ENCODE data around the gene RRAGD.

The RRAGD gene, protein sequence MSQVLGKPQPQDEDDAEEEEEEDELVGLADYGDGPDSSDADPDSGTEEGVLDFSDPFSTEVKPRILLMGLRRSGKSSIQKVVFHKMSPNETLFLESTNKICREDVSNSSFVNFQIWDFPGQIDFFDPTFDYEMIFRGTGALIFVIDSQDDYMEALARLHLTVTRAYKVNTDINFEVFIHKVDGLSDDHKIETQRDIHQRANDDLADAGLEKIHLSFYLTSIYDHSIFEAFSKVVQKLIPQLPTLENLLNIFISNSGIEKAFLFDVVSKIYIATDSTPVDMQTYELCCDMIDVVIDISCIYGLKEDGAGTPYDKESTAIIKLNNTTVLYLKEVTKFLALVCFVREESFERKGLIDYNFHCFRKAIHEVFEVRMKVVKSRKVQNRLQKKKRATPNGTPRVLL

DNA sequence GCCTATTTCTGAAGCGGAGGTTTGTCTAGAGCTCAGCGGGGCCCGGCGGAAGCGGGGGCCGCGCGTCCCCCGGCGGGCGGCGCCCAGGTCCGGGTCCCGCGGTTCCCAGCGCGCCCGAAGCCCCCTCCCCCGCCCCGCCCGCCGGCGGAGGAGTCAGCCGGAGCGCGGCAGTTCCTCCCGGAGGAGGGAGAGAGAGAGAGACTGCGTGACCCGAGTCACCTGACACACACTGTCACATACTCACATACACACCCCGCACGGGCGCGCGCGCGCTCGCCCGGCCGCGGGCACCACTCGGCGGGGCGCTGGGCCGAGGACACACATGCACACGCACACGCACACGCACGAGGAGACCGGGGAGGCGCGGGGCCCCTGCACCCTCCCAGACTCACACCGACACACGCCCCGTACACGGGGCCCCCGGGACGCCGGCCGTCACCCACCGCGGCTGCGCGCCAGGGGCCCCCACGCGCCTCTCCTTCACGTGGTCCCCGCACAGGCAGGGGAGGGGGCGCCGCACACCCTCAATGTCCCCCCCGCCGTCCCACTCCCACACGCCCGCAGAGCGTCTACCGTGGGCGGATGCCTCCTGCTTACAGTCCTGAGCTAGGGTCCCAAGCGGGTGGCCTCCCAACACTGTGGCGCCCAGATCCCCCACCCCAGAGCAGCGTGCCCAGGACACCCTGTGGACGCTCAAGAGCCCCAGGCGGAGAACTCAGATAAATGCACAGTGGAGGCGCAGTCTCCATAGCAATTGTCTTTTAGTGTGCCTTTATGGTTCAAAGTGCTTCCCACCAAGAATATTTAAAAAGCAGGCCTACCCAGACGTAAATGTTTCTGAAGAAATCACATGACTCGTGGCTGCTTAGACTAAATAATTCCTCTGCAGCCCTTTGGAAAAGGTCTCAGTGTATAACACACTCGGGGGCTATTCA lies at the start of gene RRAGD:
TSS of gene RRAGD (minus strand) at position 203 of the 935 bp plus-strand sequence. CDS start 280 bp downstream, outside the sequence.
- peak; percentile 79 for DNase-seq

DNA sequence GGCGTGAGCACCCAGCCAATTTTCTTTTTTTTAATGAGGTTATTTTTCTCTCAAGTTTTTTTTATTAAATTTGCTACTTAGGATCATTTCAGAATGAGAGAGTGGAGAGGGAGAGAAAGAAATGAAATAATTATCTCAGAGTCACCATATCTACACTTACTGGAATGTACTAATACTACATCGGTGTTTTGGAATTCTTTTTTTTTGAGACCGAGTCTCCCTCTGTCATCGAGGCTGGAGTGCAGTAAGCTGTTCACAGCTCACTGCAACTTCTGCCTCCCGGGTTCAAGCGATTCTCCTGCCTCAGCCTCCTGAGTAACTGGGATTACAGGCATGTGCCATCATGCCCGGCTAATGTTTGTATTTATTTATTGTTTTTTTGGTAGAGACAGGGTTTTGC lies 48.6 kb upstream of the RRAGD start:
- no peak for DNase-seq

DNA sequence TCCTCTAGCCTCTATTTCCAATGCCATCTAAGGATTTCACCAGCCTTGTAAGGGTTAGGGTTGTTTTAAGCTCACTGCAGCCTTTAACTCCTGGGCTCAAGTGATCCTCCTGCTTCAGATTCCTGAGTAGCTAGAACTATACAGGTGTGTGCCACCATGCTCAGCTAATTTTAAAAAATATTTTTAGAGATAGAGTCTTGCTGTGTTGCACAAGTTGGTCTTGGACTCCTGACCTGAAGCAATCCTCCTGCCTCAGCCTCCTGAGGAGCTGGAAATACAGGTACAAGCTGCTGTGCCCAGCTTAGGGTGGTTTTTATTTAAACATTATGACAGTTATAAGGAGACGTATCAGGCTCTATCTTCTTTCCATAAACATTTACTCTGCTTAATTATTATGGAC lies 47.4 kb upstream of the RRAGD start:
- DNase-seq: no peak

DNA sequence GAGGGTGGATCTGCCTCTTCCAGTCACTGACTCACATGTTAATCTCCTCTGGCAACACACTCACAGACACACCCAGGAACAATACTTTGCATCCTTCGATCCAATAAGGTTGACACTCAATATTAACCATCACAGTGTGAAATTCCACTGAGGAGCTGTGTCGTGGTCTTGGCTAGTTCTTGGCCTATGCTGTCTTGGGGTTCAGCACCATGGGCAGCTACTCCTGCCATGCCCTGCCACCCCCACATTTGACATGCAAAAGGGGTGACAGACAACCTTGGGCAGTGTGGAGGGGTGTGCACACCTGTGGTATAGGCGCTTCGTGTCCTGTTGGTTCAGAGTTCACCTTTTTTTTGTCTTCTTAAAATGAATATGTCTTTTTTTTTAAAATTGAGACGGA lies 46.6 kb upstream of the RRAGD start:
- DNase-seq: no peak

DNA sequence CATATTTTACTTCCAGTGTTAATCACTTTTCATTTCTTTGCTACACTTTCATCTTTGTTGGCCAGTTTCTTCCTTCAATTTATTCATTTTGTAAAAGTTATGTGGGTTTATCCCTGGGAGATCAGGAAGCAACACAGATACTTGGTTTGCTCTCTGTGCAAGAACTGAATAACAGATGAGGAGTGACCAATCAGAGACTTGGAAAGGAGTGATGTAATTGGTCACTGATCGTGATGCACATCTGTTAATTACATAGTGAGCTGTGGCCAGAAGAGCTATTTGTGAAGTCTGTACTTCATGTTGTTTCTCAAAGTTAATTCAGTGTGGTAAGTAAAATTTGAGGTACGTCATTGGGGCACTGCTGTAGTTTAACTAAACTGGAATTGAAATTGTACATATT lies 42.2 kb upstream of the RRAGD start:
- no peak for DNase-seq

DNA sequence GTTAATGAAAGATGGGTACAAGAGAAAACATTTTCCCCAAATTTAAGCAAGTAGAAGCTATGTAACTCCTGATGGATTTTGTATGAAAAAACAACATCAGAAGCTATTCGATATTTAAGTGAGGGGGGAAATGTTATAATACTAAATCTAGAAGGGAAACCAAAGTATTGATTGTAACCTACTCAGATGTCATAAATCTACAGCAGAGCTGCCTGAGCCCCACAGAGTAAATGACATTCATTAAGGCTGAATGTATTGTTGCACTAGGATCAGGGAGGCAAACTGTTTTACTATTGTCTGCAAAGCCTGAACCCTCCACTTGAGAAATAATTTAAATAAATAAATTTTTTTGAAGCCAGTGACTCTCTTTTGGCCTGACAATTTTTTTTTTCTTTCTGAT lies 40.2 kb upstream of the RRAGD start:
- no peak for DNase-seq

DNA sequence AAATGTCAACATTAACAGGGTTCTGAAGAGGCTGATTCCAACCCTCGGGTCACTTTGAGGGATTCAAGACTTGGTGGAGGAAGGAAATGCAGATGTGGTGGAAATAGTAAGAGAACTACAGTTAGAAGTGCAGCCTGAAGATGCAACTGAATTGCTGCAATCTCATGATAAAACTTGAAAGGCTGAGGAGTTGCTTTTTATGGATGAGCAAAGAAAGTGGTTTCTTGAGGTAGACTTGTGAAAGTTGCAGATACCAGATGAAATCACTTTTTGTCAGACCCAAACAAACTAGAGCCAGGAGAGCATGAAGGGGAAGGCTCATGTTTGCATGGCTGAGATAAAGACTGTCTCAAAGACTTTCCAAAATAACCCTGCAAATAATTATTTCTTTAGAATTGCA lies 37.1 kb upstream of the RRAGD start:
- no peak for DNase-seq

DNA sequence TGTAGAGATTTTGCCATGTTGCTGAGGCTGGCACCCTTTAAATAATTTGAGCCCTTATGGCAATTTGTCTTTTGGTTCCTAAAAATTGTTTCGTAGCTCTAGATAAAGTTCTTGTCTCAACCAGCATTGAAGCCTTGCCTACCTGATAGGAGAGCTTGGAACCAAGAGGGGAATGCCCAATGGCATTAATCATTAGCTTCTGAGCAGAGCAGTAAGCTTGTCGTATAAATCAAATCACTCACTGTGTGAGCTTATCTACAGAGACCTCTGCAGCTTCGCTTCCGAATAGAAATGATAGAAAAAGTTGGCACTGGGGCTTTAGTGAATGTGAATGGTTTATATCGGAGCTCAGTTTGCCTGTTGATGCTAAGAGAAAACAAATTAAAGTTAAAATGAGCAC lies 31.6 kb upstream of the RRAGD start:
- DNase-seq: no peak

DNA sequence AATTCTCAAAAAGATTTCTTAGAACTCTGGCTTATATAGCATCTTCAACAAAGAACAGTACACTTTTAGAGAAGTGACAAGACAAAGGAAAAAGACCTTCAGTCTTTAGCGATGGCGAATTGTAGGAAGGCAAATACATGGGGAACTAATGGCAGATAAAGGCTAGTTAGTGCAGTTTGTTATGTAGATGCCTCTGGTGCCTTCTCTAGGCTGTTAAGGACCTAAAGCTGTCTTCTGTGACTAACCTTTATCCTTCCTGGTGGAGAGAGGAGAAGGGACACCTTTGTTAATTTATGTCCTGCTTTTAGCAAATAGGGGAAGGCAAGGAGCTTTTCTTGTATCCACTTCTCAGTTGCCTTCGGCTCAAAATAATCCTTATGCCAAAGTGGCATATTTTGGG lies 28.1 kb upstream of the RRAGD start:
- no peak for DNase-seq

DNA sequence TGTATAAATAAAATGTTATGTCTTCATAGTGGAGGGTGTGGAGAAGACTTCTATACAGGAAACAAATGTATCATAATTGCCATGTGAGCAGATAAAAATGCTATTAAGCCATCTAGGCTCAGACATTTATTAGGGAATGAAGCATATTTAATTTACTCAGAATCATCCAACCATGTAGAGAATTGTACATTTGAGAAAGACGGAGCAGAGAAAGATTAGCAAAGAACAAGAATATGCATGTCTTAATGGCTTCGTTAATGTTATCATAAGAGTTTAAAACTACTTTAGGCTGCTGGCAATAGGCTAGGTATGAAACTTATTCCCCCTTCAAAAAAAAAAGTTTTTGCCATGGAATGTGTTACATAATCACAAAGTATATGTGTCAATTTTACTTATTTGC lies 26.9 kb upstream of the RRAGD start:
- no peak for DNase-seq

DNA sequence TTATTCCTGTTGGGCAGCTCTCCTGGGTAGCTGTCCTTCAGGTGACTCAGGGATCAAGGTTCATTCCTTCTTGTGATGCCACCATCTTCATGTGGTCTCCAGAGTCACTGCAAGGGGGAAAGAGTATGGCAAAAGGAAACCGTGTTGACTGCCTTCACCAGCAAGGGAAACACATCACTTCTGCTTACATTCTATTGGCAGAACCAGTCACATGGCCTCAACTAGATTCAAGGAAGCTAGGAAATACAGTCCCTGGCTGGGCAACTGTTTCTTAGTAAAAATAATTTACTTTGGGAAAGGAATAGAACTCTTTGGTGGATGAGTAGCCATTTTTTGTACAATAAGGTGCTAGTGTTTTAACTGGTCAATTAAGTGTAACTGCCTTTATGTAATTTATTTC lies 26.2 kb upstream of the RRAGD start:
- DNase-seq: no peak

DNA sequence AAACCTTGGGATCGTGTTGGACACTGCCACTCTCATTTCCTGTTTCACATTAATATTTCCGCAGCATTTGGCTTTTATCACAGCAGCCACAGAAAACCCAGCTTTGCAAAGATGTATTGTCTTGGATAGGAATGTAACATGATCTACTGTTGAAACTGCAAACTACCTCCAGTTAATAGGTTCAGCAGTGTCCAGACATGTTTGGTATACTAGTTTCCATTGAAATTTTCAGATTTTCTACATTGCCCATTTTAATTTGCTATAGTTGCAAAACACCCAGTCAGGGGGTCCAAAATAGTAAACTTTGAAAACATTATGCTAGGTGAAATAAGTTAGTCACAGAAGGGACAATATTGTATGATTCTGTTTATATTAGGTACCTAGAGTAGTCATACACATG lies 24.2 kb upstream of the RRAGD start:
- no peak for DNase-seq

DNA sequence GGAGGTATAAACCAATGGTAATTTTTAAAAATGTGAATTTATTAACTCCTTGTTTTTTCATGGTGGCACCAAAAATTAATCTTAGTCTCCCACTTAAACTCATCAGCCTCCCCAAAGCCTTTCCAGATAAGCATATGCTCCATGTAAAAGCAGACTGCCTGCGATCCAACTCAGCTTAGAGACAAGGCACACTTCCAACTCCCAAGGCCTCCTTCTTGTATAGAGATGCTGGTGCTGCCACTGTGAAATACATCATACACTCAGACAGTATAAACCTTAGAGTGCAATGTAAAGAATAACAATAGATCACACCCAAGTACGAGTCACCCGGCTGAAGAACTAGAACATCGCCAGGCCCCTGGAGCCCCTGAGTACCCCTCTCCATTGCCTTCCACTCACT lies 22.9 kb upstream of the RRAGD start:
- no peak for DNase-seq

DNA sequence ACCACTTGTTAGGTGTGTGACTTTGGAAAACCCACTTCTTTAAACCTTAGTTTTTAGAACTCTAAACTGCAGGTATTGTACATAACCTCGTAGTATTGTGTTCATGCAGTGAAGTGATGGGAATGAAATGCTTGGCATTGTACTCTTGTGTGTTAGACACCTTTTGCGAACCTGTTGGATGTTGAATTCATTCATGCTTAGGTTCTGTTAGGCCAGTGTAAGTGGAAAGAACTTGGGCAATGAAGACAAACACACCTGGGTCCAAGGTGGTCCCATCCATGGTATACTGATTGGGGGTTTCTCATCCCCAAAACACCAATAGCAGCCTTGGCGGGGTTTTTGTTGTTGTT lies 22.1 kb upstream of the RRAGD start:
- DNase-seq: no peak

DNA sequence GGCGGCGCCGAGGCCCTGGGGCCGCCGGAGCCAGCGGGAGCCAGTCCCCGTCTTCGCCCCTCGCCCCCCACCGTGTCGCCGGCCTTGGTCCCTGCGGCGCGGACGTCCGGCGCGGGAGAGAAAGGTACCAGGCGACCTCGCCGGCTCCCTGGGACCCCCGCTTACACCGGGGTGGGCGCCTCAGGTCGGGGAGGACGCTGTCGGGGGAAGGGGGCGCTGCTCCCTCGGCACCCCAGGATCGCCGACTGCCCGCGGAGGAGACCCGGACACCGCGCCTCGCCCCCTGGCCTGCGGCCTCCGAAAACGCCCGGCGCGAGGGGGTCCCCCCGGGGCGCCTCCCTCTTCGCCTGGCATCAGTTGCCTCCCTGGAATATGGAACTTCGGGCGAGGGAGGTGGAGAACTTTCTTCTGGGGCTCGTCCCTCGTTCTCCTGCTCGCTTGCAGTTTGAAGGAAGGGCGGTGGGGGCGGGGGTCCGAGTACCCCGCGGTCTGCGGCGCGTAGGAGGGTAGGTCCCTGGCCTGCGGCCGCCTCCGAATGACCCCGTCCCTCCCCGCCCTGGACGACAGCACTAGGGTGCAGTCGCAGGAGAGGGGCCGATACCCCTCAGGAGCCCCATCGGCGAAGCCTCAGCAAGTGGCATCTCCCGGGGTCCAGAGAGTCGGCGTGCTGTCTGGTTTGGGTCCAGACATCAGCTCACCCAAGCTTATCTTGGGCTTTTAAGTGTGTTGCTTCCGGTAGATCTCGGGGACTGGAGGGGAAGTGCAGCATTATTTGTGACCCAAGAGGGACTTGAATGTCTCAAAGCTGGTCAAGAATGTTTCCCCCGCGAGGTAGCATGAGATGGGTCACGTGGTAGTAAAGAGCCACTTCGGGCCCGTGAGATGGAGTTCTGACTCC lies 21.4 kb upstream of the RRAGD start:
- peak; percentile 34 for DNase-seq

DNA sequence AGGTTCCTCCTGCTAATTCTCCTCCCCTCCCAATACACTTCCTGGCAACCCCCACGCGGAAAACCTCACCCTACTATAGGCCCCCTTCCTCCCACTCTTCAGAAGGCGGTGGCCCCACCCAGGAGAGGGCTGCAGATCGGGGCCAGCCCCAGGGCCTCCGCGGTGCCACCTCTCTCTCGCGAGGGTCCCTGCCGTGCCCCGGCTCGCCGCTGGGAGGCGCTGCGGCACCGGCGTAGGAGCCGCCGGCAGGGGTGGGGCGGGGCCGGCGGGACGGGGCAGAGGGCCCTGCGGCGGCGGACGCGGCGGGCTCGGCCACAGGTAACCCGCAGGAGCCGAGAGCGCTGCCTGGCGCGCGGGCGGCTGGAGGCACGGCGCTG lies 20.8 kb upstream of the RRAGD start, which contains the start of gene ANKRD6:
TSS of gene ANKRD6 (plus strand) at position 278 of the 377 bp plus-strand sequence. CDS start 133,825 bp downstream, outside the sequence.
- DNase-seq: peak; percentile 70

DNA sequence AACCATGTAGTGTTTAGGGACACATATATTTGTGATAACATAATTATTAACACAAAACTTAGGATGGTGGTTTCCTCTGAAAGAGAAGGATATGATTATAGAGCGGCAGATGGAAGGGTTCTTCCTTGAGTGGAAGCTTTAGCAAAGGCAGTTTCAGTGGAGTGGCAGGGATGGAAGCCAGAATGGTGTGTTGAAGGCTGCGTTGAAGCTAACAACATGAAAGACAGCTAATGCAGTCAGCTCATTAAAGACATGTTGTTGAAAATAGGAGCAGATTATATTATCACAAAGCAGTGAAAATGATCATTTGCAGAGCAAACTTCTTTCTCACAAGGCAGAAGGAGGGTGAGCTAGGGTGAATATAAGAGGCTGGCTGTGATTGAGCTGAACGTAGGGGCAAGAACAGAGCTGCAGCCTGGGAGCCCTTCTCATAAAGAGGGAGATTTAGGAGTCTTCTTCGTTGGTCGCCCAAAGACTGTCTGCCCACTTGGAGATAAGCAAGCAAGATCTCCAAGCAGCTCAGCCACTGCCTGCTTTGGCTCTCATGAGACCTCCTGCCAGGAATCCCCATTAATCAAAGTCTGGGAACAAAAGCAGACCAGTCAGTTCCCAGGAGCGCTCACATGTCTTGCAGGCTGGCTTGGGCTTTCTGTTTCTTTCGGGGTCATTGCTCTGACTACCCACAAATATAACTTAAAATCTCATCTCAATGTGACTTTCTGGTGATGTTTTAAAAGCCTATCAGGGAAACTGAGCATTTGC lies 18.3 kb upstream of the RRAGD start:
- DNase-seq: no peak

DNA sequence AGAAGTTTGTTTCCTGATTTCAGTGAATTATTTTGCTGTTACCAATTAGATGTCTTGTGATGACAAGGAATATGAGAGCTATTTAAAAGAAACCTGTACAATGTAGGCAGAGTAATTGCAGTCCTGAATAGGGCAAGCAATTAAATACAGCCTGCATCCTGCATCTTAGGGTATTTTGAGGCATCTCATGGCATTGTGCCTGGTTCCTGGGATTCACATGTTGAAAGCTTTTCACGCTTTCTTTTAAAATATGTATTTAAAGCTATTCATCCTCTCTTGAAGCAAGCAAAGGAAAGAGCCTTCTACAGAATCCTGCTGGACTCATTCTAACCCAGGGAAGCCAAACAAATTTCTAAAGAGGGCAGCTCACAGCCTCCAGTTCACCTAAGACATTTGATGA lies 4.7 kb upstream of the RRAGD start:
- no peak for DNase-seq

DNA sequence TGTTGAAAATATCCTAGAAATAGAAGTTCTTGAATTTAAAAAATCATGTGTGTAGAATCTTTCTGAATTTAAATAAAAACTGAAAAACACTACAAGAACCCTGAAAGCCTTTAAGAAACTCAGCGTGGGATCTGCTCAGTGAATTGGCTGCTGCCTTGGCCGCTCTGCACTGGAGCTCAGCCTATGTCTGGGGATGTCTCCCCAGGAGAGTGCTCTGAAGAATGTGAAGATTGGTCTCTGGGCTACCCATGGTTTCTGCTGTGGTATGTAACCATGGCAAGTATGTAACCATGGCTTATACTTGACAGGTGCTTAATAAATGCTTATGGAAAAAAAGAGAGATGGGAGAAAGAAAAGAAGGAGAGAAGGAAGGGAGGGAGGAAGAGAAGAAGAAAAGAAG lies 3.1 kb upstream of the RRAGD start:
- no peak for DNase-seq

DNA sequence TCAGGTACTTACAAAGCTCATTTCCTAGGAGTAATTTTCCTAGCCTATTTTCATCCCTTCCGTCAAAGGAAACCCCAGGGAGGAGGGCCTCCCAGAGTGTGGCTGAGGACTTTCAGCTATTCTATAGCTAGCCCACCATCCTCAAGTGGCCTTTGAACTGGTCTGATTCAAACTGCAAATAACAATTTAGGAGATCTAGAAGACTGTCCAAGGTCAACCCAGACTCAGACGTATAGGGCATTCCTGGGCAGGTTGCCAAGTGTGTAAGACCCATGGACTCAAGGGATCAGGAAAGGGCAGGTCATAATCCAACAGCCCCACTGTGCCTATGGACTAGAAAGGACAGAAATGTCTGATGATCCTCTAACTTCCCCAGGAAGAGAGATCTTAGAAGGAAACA lies 2.1 kb upstream of the RRAGD start:
- no peak for DNase-seq

DNA sequence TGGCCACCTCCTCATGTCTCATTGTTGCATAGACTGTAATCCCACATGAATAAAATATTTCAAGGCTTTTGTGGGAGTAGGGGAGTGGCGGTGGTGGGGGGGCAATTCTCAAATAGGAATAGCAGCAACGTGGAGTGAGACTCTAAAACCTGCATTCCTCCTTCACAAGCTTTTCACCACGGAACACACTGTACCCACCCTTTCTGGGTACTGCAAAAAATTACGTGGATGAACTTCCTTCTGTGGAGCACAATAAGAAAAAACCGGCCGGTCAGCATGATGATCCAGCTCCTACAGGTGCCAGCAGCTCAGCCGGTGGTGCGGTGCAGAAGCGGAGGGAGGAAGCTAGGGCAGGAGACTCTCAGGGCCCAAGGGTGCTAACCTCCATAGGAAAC lies 930 bp upstream of the RRAGD start:
- DNase-seq: no peak
